Measurements from ENCODE around the gene OR52W1. TPM values are rescaled to one million over a fixed set of nuclear protein-coding genes. Genes with fewer than 3 reads are reported as not detected.

OR52W1 gene
- total RNA-seq, 4 donors from 2014 or later = not detected

- H3K9me3 ChIP-seq = no peaks in the 10 kb centered on the region
- no peak for ATAC-seq
- no peak overlapping the region for H3K27ac ChIP-seq
- no peak for TF ChIP-seq EP300 (IDR thresholded peaks at IDR 0.05)
- no peak for TF ChIP-seq POLR2AphosphoS5 (IDR thresholded peaks at IDR 0.05)
- no peak for TF ChIP-seq CTCF (IDR thresholded peaks at IDR 0.05)
- TF ChIP-seq POLR2A (IDR thresholded peaks at IDR 0.05) = no peak
- H3K27me3 ChIP-seq = no peaks in the 10 kb centered on the region
- H3K4me3 ChIP-seq = no peak overlapping the region
- H3K36me3 ChIP-seq = no peaks in the 10 kb centered on the region
- H3K4me1 ChIP-seq = no peaks in the 10 kb centered on the region
- 59 to 85% methylated on average over 3 to 4 of the region's 4 CpGs for WGBS, 2 donors (ENCODE audit: low coverage in 1 of 2)
Measured at GRCh38 chr11:6197466-6198200, 1.4 kb upstream of the OR52W1 start.

- peak; percentile 40 for ATAC-seq
- no peaks in the 10 kb centered on the region for H3K4me1 ChIP-seq
- H3K36me3 ChIP-seq = peaks cover 0 to 13% of the 10 kb centered on the region in 2 donors
- H3K9me3 ChIP-seq = no peaks in the 10 kb centered on the region
- TF ChIP-seq CTCF (IDR thresholded peaks at IDR 0.05) (no peak), POLR2AphosphoS5 (IDR thresholded peaks at IDR 0.05) (no peak), POLR2A (IDR thresholded peaks at IDR 0.05) (no peak), EP300 (IDR thresholded peaks at IDR 0.05) (no peak)
- whole genome bisulfite sequencing, 2 donors (ENCODE audit: low coverage in 1 of 2) = 58 to 84% methylated on average over 3 to 4 of the region's 4 CpGs
- no peaks in the 10 kb centered on the region for H3K27me3 ChIP-seq
- H3K4me3 ChIP-seq = no peak overlapping the region
- H3K27ac ChIP-seq = no peak overlapping the region
Measured at GRCh38 chr11:6200975-6201374, 2.0 kb downstream of the OR52W1 start.

- TF ChIP-seq EP300 (IDR thresholded peaks at IDR 0.05) (no peak), POLR2A (IDR thresholded peaks at IDR 0.05) (no peak), CTCF (IDR thresholded peaks at IDR 0.05) (no peak), POLR2AphosphoS5 (IDR thresholded peaks at IDR 0.05) (no peak)
- Histone ChIP-seq H3K36me3 (peaks cover 0 to 18% of the 10 kb centered on the region in 2 donors), H3K9me3 (no peaks in the 10 kb centered on the region), H3K27me3 (no peaks in the 10 kb centered on the region), H3K27ac (no peak overlapping the region), H3K4me3 (no peak overlapping the region), H3K4me1 (no peaks in the 10 kb centered on the region)
- no peak for ATAC-seq
- 69 to 90% methylated on average over 1 to 2 of the region's 2 CpGs for WGBS, 2 donors (ENCODE audit: low coverage in 1 of 2)
Measured at GRCh38 chr11:6201481-6201880, 2.5 kb downstream of the OR52W1 start.

- Histone ChIP-seq H3K4me1 (no peaks in the 10 kb centered on the region), H3K9me3 (no peaks in the 10 kb centered on the region), H3K36me3 (peaks cover 0 to 23% of the 10 kb centered on the region in 2 donors), H3K27me3 (no peaks in the 10 kb centered on the region), H3K27ac (no peak overlapping the region), H3K4me3 (no peak overlapping the region)
- WGBS, 2 donors (ENCODE audit: low coverage in 1 of 2) = 64 to 71% methylated on average over 1 of the region's 1 CpG
- TF ChIP-seq POLR2AphosphoS5 (IDR thresholded peaks at IDR 0.05) = no peak
- TF ChIP-seq CTCF (IDR thresholded peaks at IDR 0.05) = no peak
- no peak for TF ChIP-seq EP300 (IDR thresholded peaks at IDR 0.05)
- no peak for TF ChIP-seq POLR2A (IDR thresholded peaks at IDR 0.05)
- ATAC-seq = no peak
Measured at GRCh38 chr11:6202041-6202440, 3.0 kb downstream of the OR52W1 start.

- 49 to 76% methylated on average over 2 to 3 of the region's 3 CpGs for WGBS, 2 donors (ENCODE audit: low coverage in 1 of 2)
- Histone ChIP-seq H3K9me3 (no peaks in the 10 kb centered on the region), H3K27ac (no peak overlapping the region), H3K36me3 (peaks cover 0 to 36% of the 10 kb centered on the region in 2 donors), H3K4me3 (no peak overlapping the region), H3K27me3 (no peaks in the 10 kb centered on the region), H3K4me1 (no peaks in the 10 kb centered on the region)
- no peak for TF ChIP-seq POLR2A (IDR thresholded peaks at IDR 0.05)
- ATAC-seq = no peak
Measured at GRCh38 chr11:6203327-6203726, 4.3 kb downstream of the OR52W1 start.
